ENCODE data around the gene VGLL2. TPM values are rescaled to one million over a fixed set of nuclear protein-coding genes. Genes with fewer than 3 reads are reported as not detected.

The VGLL2 gene
- total and polyA plus RNA-seq, 10 donors, result not detected

DNA sequence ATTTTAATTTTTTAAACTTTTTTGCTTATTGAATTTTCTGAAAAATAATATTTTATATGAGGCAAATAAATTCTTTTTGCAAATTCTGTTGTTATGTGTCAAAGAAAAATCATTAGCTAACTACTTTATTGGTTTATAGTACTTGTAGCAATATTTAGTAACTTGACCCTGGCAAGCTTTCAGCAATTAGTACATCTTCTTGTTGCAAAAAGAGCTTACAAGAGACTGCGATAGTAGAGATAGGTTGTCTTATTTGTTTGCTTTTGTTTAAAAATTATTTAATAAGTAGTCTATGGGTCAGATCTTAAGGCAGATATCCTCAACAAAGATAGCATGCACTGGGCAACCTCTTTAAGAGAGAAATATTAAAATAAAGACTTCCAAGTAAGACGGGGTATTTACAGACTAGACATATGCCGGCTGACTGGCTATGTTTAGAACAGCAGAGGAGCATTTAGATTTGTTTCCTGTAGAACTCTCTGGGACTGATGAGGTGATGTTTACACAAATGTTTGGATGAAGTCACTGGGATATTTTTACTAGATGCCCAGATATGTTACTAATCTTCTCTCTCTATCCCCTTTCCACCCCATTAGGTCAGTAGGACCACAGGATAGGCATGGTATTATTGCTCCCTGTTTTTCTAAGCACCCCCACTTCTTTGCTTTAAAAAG, 25.0 kb downstream of the VGLL2 start:
- intact Hi-C loops (cut with DNase I; ENCODE audit: low total_unique reads), result no loop called here
- no peaks in the 10 kb centered on the region for H3K9me3 ChIP-seq
- no peak for DNase-seq
- no peaks in the 10 kb centered on the region for H3K4me1 ChIP-seq
- H3K36me3 ChIP-seq, result no peaks in the 10 kb centered on the region
- 51 to 71% (median 55%) methylated on average over 3 of the region's 3 CpGs for WGBS, 5 donors
- H3K27ac ChIP-seq, result no peak overlapping the region
- H3K4me3 ChIP-seq, result no peak overlapping the region
- peaks cover 0 to 10% (median 0%) of the 10 kb centered on the region in 7 donors for H3K27me3 ChIP-seq (replicated peaks in 1 of 7)
- TF ChIP-seq POLR2A (IDR thresholded peaks at IDR 0.05) (no peak), POLR2AphosphoS5 (IDR thresholded peaks at IDR 0.05) (no peak)
- TF ChIP-seq, protein P1, sequence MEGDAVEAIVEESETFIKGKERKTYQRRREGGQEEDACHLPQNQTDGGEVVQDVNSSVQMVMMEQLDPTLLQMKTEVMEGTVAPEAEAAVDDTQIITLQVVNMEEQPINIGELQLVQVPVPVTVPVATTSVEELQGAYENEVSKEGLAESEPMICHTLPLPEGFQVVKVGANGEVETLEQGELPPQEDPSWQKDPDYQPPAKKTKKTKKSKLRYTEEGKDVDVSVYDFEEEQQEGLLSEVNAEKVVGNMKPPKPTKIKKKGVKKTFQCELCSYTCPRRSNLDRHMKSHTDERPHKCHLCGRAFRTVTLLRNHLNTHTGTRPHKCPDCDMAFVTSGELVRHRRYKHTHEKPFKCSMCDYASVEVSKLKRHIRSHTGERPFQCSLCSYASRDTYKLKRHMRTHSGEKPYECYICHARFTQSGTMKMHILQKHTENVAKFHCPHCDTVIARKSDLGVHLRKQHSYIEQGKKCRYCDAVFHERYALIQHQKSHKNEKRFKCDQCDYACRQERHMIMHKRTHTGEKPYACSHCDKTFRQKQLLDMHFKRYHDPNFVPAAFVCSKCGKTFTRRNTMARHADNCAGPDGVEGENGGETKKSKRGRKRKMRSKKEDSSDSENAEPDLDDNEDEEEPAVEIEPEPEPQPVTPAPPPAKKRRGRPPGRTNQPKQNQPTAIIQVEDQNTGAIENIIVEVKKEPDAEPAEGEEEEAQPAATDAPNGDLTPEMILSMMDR (IDR thresholded peaks at IDR 0.05 in 8 of 11, conservative IDR thresholded peaks at IDR 0.05 in 3 of 11), result no peak

DNA sequence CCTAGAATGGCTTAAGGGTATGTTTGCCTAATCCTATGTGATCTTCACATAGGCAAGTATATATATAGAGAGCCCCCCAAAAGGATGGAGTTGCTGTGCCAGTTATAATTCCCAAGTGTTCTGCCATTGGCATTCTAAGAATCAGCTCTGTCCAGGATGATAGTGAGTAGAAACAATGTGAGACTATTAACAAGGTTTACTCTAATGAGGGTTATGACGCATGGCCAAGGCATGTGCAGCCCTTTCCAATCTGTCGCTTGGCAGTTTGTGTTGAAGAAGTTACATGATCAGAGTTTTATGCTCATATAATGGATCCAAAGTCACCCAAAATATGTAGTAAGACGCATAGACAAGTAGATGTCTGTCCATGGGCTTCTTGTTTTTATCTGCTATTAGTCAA, 33.6 kb downstream of the VGLL2 start:
- Histone ChIP-seq H3K27ac (no peak overlapping the region), H3K4me1 (no peaks in the 10 kb centered on the region), H3K27me3 (replicated peaks in 1 of 7) (no peaks in the 10 kb centered on the region), H3K36me3 (no peaks in the 10 kb centered on the region), H3K4me3 (no peak overlapping the region), H3K9me3 (no peaks in the 10 kb centered on the region)
- intact Hi-C loops (cut with DNase I; ENCODE audit: low total_unique reads), result no loop called here
- TF ChIP-seq, protein P1 (IDR thresholded peaks at IDR 0.05 in 8 of 11, conservative IDR thresholded peaks at IDR 0.05 in 3 of 11), result no peak
- TF ChIP-seq POLR2A (IDR thresholded peaks at IDR 0.05) (no peak), POLR2AphosphoS5 (IDR thresholded peaks at IDR 0.05) (no peak)
- DNase-seq, result no peak
- 88 to 95% (median 90%) methylated on average over 3 of the region's 3 CpGs for WGBS, 5 donors

DNA sequence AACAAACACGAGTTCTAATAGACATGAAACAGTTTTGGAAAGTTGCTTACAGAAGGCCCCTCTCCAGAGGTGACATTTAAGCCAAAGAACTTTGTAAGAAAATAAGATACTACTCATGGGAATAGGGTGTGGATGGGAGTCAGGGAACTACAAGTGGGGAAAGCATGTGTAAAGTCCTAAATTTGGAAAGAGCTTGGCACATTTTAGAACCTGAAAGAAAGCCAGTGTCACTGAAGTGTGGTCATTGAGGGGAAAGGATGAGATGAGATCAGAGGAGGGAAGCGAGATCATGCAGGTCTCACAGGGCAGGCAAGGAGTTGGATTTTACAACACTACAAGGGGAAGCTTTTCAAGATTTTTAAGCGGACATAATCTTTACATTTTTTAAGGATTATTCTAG, 38.0 kb downstream of the VGLL2 start:
- Histone ChIP-seq H3K9me3 (no peaks in the 10 kb centered on the region), H3K27ac (no peak overlapping the region), H3K4me1 (no peaks in the 10 kb centered on the region), H3K27me3 (replicated peaks in 1 of 7) (no peaks in the 10 kb centered on the region), H3K36me3 (no peaks in the 10 kb centered on the region), H3K4me3 (no peak overlapping the region)
- 64 to 81% (median 73%) methylated on average over 2 to 3 of the region's 3 CpGs for WGBS, 5 donors
- DNase-seq, result no peak
- TF ChIP-seq POLR2AphosphoS5 (IDR thresholded peaks at IDR 0.05) (no peak), POLR2A (IDR thresholded peaks at IDR 0.05) (no peak)
- TF ChIP-seq, protein P1 (IDR thresholded peaks at IDR 0.05 in 8 of 11, conservative IDR thresholded peaks at IDR 0.05 in 3 of 11), result no peak
- intact Hi-C loops (cut with DNase I; ENCODE audit: low total_unique reads), result no loop called here

DNA sequence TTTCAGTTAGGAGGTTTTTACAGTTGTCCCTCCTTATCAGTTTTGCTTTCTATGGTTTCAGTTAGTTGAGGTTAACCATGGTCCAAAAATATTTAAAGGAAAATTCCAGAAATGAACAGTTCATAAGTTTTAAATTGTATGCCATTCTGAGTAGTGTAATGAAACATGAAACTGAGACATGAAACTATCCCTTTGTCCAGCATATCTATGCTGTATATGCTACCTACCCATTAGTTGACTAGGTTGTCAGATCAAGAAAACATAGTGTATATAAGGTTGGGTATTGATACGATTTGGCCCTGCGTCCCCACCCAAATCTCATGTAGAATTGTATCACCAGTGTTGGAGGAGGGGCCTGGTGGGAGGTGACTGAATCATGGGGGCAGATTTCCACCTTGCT, 39.1 kb downstream of the VGLL2 start:
- Histone ChIP-seq H3K27me3 (replicated peaks in 1 of 7) (no peaks in the 10 kb centered on the region), H3K36me3 (no peaks in the 10 kb centered on the region), H3K27ac (no peak overlapping the region), H3K9me3 (no peaks in the 10 kb centered on the region), H3K4me3 (no peak overlapping the region), H3K4me1 (no peaks in the 10 kb centered on the region)
- TF ChIP-seq POLR2AphosphoS5 (IDR thresholded peaks at IDR 0.05) (no peak), POLR2A (IDR thresholded peaks at IDR 0.05) (no peak)
- TF ChIP-seq, protein P1 (IDR thresholded peaks at IDR 0.05 in 8 of 11, conservative IDR thresholded peaks at IDR 0.05 in 3 of 11), result no peak
- no peak for DNase-seq
- intact Hi-C loops (cut with DNase I; ENCODE audit: low total_unique reads), result no loop called here
- 72 to 91% (median 89%) methylated on average over 2 of the region's 2 CpGs for WGBS, 5 donors
